ES-I3 (cell line): ENCODE data around the gene UGT2A1.

Experiments
- H3K36me3 ChIP-seq: 2 replicates; pipeline ENCODE4 v1.6.1; 2013; ENCODE audit warnings: mild to moderate bottlenecking, low read length, control low read depth, moderate library complexity; ENCODE audit not compliant: insufficient read depth
- H3K4me1 ChIP-seq: 2 replicates; pipeline ENCODE4 v1.6.1; 2013; ENCODE audit warnings: mild to moderate bottlenecking, control low read depth, low read length; ENCODE audit not compliant: insufficient read depth
- H3K9ac ChIP-seq: 2 replicates; pipeline ENCODE4 v1.6.1; 2013; ENCODE audit warnings: low read depth, mild to moderate bottlenecking, low read length, moderate library complexity
- H3K9me3 ChIP-seq: 2 replicates; pipeline ENCODE4 v1.6.1; 2013; ENCODE audit warnings: mild to moderate bottlenecking, low read length, moderate library complexity; ENCODE audit not compliant: control insufficient read depth, insufficient read depth

Gene UGT2A1

DNA sequence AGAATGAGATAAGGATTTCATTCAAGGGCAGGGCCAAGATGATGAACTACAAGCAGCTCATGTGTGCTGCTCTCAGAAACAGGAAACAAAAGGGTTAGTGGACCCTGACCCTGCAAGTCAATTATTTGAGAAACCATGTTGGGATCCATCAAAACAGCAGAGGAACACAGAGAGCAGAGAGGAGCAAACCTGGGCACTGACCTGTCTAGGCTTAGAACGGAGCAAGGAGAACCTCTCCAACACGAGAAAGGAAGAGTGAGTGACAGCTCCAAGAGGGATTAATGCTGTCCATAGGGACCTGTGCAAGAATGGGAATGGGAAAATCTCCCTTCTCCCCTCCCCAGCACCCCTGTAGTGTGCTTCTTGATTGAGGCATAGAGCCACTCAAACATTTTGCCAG, 103.4 kb downstream of the UGT2A1 start:
- H3K4me1 ChIP-seq: no peaks in the 10 kb centered on the region
- H3K9ac ChIP-seq: no peak overlapping the region
- no peaks in the 10 kb centered on the region for H3K36me3 ChIP-seq
- no peaks in the 10 kb centered on the region for H3K9me3 ChIP-seq

DNA sequence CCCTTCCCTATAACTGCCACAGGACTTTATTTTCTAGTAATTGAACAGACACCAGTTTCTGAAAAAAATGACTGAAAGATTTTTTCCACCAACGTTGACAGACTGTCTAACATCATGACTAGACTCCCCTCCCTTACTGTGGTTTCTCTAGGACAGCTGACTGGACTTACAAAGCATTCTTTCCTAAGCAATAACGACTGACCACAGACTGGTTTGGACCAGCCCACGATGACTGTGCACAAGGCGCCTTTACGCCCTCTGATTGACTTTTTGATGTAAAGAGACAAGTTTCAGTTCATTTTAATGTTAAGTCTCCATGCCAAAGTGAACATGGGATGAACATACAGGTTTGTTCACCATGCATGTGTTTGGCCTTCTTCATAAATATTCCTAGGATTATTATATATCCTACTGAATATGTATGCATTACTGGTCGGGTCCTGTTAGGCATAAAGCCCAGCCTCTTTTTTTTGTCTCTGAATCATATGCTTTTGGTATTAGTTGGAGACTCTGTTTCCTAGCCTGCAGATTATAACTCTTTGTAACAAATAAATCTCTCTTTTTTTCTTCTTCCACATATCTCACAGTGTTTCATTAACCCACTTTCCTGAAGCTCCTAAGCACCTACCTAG, 106.8 kb downstream of the UGT2A1 start:
- no peak overlapping the region for H3K9ac ChIP-seq
- H3K4me1 ChIP-seq: no peaks in the 10 kb centered on the region
- no peaks in the 10 kb centered on the region for H3K9me3 ChIP-seq
- no peaks in the 10 kb centered on the region for H3K36me3 ChIP-seq
